Mesenchymal stem cell (in vitro differentiated cells and primary cell): ENCODE data around the gene PRKCA.

Experiments used
- DNase-seq: peaks from one replicate; pipeline ENCODE4 v3.0.0-alpha.2; 2013
- H2AFZ ChIP-seq: one replicate; pipeline ENCODE4 v1.6.1; 2013; ENCODE audit warnings: low read depth, mild to moderate bottlenecking, control low read depth, inconsistent platforms, low read length, moderate library complexity
- H2AK5ac ChIP-seq: 2 replicates; pipeline ENCODE4 v1.6.1; 2013; ENCODE audit warnings: low read length, moderate library complexity, mild to moderate bottlenecking, inconsistent platforms; ENCODE audit not compliant: severe bottlenecking
- H2BK120ac ChIP-seq: one replicate; pipeline ENCODE4 v1.6.1; 2013; ENCODE audit warnings: low read depth, mild to moderate bottlenecking, inconsistent platforms, low read length, moderate library complexity
- H2BK12ac ChIP-seq, 2 experiments: one replicate each; pipeline ENCODE4 v1.6.1; 2013; ENCODE audit warnings: inconsistent platforms in 2 of 2, low read length in 2 of 2, mild to moderate bottlenecking in 2 of 2, moderate library complexity in 2 of 2, control low read depth in 1 of 2
- H2BK15ac ChIP-seq: one replicate; pipeline ENCODE4 v1.6.1; 2013; ENCODE audit warnings: mild to moderate bottlenecking, low read depth, inconsistent platforms; ENCODE audit not compliant: poor library complexity, severe bottlenecking
- H2BK5ac ChIP-seq: 2 replicates; pipeline ENCODE4 v1.6.1; 2013; ENCODE audit warnings: low read depth, mild to moderate bottlenecking, low read length, control low read depth, inconsistent platforms; ENCODE audit not compliant: poor library complexity, severe bottlenecking
- H3K14ac ChIP-seq, 2 experiments: one replicate each; pipeline ENCODE4 v1.6.1; 2013; ENCODE audit warnings: inconsistent platforms in 2 of 2, low read length in 2 of 2, control low read depth in 1 of 2, mild to moderate bottlenecking in 1 of 2, moderate library complexity in 1 of 2
- H3K18ac ChIP-seq, 2 experiments: one replicate each; pipeline ENCODE4 v1.6.1; 2013; ENCODE audit warnings: inconsistent platforms in 2 of 2, low read length in 2 of 2, control low read depth in 1 of 2, low read depth in 1 of 2, mild to moderate bottlenecking in 1 of 2
- H3K23ac ChIP-seq, 2 experiments: one replicate each; pipeline ENCODE4 v1.6.1; 2013; ENCODE audit warnings: inconsistent platforms in 2 of 2, low read length in 2 of 2, mild to moderate bottlenecking in 2 of 2, moderate library complexity in 2 of 2, control low read depth in 1 of 2
- H3K27ac ChIP-seq: 2 replicates; pipeline ENCODE4 v1.5.1; 2013; ENCODE audit warnings: mild to moderate bottlenecking, moderate library complexity, low read length, control low read depth, inconsistent platforms; ENCODE audit not compliant: poor library complexity, severe bottlenecking
- H3K27me3 ChIP-seq, 2 experiments: 2 replicates each; pipeline versions ENCODE4 v1.6.1 to v1.7.0; 2013; ENCODE audit warnings: low read length in 2 of 2, mild to moderate bottlenecking in 2 of 2, moderate library complexity in 2 of 2, control low read depth in 1 of 2, inconsistent platforms in 1 of 2; ENCODE audit not compliant: control insufficient read depth in 1 of 2, insufficient read depth in 1 of 2
- H3K36me3 ChIP-seq, 2 experiments: 2 replicates each; pipeline versions ENCODE4 v1.6.1 to v1.7.0; 2013; ENCODE audit warnings: low read length in 2 of 2, control low read depth in 1 of 2, inconsistent platforms in 1 of 2, low read depth in 1 of 2, mild to moderate bottlenecking in 1 of 2; ENCODE audit not compliant: insufficient read depth in 2 of 2, control insufficient read depth in 1 of 2
- H3K4ac ChIP-seq, 2 experiments: one replicate each; pipeline ENCODE4 v1.6.1; 2013; ENCODE audit warnings: inconsistent platforms in 2 of 2, low read length in 2 of 2, mild to moderate bottlenecking in 2 of 2, moderate library complexity in 2 of 2, control low read depth in 1 of 2, low read depth in 1 of 2
- H3K4me1 ChIP-seq: 2 replicates; pipeline ENCODE4 v1.6.1; 2013; ENCODE audit warnings: low read depth, low read length, control low read depth; ENCODE audit not compliant: control insufficient read depth, insufficient read depth
- H3K4me2 ChIP-seq: 2 replicates; pipeline ENCODE4 v1.6.1; 2013; ENCODE audit warnings: low read length, mild to moderate bottlenecking, inconsistent platforms; ENCODE audit not compliant: poor library complexity, severe bottlenecking
- H3K4me3 ChIP-seq, 2 experiments: 2 replicates each; pipeline versions ENCODE4 v1.5.1 to v1.7.0; 2013; ENCODE audit warnings: low read length in 2 of 2, mild to moderate bottlenecking in 2 of 2, control low read depth in 1 of 2, low read depth in 1 of 2; ENCODE audit not compliant: insufficient read depth in 1 of 2
- H3K79me1 ChIP-seq: replicated peaks from 2 replicates; pipeline ENCODE4 v1.6.1; 2013; ENCODE audit warnings: mild to moderate bottlenecking, control low read depth, low read length, inconsistent platforms; ENCODE audit not compliant: poor library complexity, severe bottlenecking
- H3K9ac ChIP-seq: 2 replicates; pipeline ENCODE4 v1.7.0; 2013; ENCODE audit warnings: mild to moderate bottlenecking, low read length, moderate library complexity
- H3K9me3 ChIP-seq: 2 replicates; pipeline ENCODE4 v1.7.0; 2013; ENCODE audit warnings: mild to moderate bottlenecking, low read length; ENCODE audit not compliant: control insufficient read depth
- H4K8ac ChIP-seq: one replicate; pipeline ENCODE4 v1.6.1; 2013; ENCODE audit warnings: inconsistent platforms, mild to moderate bottlenecking, low read length, moderate library complexity
- H4K91ac ChIP-seq: one replicate; pipeline ENCODE4 v1.6.1; 2013; ENCODE audit warnings: mild to moderate bottlenecking, low read length, inconsistent platforms
- WGBS: methylation state at CpG from one replicate; pipeline ENCODE4 v1.1.7; 2013; ENCODE audit warnings: mixed read lengths; 5-methylcytosine and 5-hydroxymethylcytosine counted together

The PRKCA gene

DNA sequence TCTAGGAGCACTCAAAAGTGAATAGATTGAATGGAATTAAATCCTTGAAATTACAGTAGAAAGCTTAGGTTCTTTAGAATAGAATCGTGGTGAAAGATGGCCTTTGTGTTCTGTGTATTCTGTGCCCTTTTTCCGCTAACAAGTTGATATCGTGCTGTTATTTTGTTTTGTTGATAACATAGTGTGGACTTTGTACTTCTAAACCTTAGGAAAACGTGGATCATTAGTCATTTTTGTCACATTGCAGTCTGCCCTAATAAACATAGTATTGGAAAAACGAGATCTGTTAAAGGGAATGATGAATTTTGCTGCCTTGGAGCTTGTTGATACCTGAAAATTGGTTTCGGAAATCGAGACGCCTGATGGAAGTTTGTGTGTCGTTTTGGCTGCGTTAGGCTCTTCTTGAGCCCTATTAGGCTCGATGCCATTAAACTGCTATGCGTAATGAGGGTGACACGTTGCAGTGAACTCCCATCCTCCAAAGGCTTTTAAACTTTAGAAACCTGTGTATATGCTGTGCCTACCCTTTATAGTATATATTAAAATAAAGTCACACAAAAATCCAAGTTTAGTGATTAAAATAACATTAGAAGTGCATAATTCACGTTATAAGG is 145.7 kb downstream of the PRKCA start:
- Histone ChIP-seq H2AK5ac (no peak overlapping the region), H3K27me3 (no peaks in the 10 kb centered on the region), H2BK120ac (no peak overlapping the region), H3K4me3 (no peak overlapping the region), H3K4me2 (no peak overlapping the region), H2AFZ (no peak overlapping the region), H2BK5ac (no peak overlapping the region), H3K4ac (no peak overlapping the region), H2BK15ac (no peak overlapping the region), H3K9ac (no peak overlapping the region), H4K91ac (no peak overlapping the region), H3K9me3 (peaks cover 14% of the 10 kb centered on the region), H3K27ac (no peak overlapping the region), H2BK12ac (no peak overlapping the region), H4K8ac (no peak overlapping the region), H3K23ac (no peak overlapping the region), H3K4me1 (peaks cover 13% of the 10 kb centered on the region), H3K79me1 (peaks cover 38% of the 10 kb centered on the region), H3K14ac (no peak overlapping the region), H3K18ac (no peak overlapping the region), H3K36me3 (peaks cover 0 to 3% of the 10 kb centered on the region in 2 experiments)
- 93% methylated on average over 14 of the region's 14 CpGs for WGBS
- no peak for DNase-seq

DNA sequence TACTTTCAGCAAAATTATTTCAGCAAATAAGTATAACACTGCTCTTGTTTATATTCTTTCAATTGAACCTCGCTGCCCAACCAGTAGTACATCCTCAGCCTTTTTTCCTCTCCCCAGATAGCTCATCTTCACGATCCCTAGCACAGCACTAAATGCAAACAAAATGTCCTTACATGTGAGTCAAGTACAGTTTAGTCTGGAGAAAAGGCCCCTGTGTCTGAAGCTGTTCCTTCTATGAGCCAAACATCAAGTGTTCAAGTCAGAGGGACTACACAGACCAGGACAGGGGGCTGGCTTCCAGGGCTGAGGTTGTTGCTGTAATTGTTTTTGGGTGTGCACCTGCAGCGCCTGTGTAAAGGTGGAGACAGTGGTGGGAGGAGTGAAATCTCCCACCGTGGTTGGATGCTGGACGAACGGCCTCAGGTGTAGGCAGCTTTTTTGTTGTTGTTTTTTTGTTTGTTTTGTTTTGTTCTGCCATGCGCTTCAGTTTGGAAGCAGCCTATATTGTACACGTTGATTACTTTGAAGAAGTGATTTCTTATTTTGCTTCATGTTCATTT is 147.1 kb downstream of the PRKCA start:
- Histone ChIP-seq H3K9me3 (peaks cover 14% of the 10 kb centered on the region), H4K91ac (peak overlapping the region; percentile 20), H2AK5ac (peak overlapping the region; percentile 93), H3K23ac (no peak overlapping the region), H3K9ac (no peak overlapping the region), H3K27ac (peak overlapping the region; percentile 6), H3K4ac (no peak overlapping the region), H3K18ac (no peak overlapping the region), H2BK120ac (no peak overlapping the region), H3K27me3 (no peaks in the 10 kb centered on the region), H3K4me2 (no peak overlapping the region), H4K8ac (peak overlapping the region; percentile 36), H3K36me3 (peaks cover 0 to 3% of the 10 kb centered on the region in 2 experiments), H3K14ac (no peak overlapping the region), H2BK15ac (no peak overlapping the region), H2BK12ac (no peak overlapping the region), H2AFZ (no peak overlapping the region), H3K79me1 (peaks cover 36% of the 10 kb centered on the region), H3K4me3 (no peak overlapping the region), H2BK5ac (no peak overlapping the region), H3K4me1 (peaks cover 13% of the 10 kb centered on the region)
- 71% methylated on average over 7 of the region's 8 CpGs for WGBS
- DNase-seq = peak; percentile 32

DNA sequence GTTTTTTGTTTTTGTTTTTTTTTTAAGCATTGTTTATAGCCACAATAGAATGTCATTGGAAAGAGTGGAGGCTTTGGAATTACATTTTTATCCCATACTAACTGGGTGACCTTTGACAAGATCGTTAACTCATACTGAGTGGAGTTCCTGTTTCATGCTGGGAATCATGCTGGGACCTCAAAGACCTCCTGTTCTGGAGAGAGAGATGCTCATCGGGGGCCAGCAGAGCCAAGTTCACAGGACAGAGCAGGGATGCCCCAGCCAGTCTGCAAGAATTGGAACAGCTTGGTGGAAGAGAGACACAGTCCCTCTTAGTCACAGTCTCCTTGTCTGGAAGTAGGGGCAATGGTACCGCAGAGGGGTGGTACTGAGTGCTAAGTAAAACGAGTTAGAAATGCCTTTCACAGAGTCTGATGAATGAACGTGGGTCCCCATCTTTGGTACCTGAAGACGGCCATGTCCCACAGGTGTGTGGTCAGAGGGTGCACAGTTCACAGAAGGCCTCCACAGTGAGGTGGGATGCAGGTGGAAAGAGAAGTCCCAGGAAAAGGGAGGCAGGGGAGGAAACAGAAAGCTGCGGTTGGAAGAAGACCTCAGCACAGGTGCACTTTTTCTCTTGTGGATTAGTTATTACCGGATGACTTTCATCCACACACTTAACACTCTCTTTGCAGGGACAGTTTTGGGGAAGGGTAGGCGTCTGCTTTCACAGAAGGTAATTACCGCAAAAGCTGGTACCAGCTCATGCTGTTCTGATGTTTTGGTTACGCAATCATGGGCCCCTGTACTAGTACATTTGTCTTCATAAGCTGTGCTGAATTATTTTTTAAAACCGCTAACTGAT is 147.8 kb downstream of the PRKCA start:
- no peak overlapping the region for H3K4ac ChIP-seq
- no peak for DNase-seq
- no peak overlapping the region for H2BK120ac ChIP-seq
- no peak overlapping the region for H3K14ac ChIP-seq
- H3K9me3 ChIP-seq = peaks cover 10% of the 10 kb centered on the region
- no peak overlapping the region for H2BK15ac ChIP-seq
- H2AK5ac ChIP-seq = no peak overlapping the region
- H3K79me1 ChIP-seq = peaks cover 35% of the 10 kb centered on the region
- no peak overlapping the region for H2BK5ac ChIP-seq
- no peak overlapping the region for H2BK12ac ChIP-seq
- no peak overlapping the region for H3K9ac ChIP-seq
- no peak overlapping the region for H3K4me2 ChIP-seq
- H3K4me1 ChIP-seq = peaks cover 13% of the 10 kb centered on the region
- H3K4me3 ChIP-seq = no peak overlapping the region
- H4K8ac ChIP-seq = peak overlapping the region; percentile 29
- no peak overlapping the region for H2AFZ ChIP-seq
- H3K18ac ChIP-seq = no peak overlapping the region
- H3K27ac ChIP-seq = peak overlapping the region; percentile 10
- 77% methylated on average over 10 of the region's 12 CpGs for WGBS
- peak overlapping the region; percentile 57 for H4K91ac ChIP-seq
- peaks cover 0 to 3% of the 10 kb centered on the region in 2 experiments for H3K36me3 ChIP-seq
- H3K27me3 ChIP-seq = no peaks in the 10 kb centered on the region
- no peak overlapping the region for H3K23ac ChIP-seq

DNA sequence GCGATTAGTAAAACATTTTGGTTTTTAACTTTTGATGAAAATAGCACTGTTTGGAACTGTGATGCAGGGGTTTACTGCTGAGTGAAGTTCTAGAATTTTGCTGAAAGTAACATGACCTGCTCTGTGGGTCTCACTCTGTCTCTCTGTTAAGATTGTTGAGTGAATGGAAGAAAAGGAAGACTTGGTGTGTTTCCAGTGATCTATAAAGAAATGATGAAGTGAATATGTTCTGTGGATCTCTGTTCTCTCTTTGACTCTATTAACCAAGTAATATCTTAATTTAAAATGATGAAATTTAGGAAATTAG is 148.4 kb downstream of the PRKCA start:
- DNase-seq = no peak
- Histone ChIP-seq H3K18ac (no peak overlapping the region), H3K4me2 (no peak overlapping the region), H3K4ac (no peak overlapping the region), H3K27ac (no peak overlapping the region), H3K27me3 (no peaks in the 10 kb centered on the region), H3K4me1 (peaks cover 13% of the 10 kb centered on the region), H2AK5ac (no peak overlapping the region), H2BK15ac (no peak overlapping the region), H3K36me3 (peaks cover 0 to 3% of the 10 kb centered on the region in 2 experiments), H3K4me3 (no peak overlapping the region), H4K91ac (no peak overlapping the region), H3K14ac (no peak overlapping the region), H2BK12ac (no peak overlapping the region), H2BK5ac (no peak overlapping the region), H4K8ac (no peak overlapping the region), H3K79me1 (peaks cover 33% of the 10 kb centered on the region), H3K9ac (no peak overlapping the region), H3K23ac (no peak overlapping the region), H2BK120ac (no peak overlapping the region), H2AFZ (no peak overlapping the region), H3K9me3 (peaks cover 7% of the 10 kb centered on the region)
- WGBS = 100% methylated on average over 1 of the region's 1 CpG
